C4-2B (cell line): ENCODE measurements around the gene MDFI.

Experiments used
- ZFX ChIP-seq: fragments of 450-650 bp; IDR thresholded peaks from 2 replicates; pipeline ENCODE4 v1.6.1; 2017
- TF ChIP-seq, protein P1 (sequence below): fragments of 450-650 bp; conservative IDR thresholded peaks from 2 replicates; pipeline ENCODE4 v1.5.1; 2017; ENCODE audit warnings: mild to moderate bottlenecking

DNA sequence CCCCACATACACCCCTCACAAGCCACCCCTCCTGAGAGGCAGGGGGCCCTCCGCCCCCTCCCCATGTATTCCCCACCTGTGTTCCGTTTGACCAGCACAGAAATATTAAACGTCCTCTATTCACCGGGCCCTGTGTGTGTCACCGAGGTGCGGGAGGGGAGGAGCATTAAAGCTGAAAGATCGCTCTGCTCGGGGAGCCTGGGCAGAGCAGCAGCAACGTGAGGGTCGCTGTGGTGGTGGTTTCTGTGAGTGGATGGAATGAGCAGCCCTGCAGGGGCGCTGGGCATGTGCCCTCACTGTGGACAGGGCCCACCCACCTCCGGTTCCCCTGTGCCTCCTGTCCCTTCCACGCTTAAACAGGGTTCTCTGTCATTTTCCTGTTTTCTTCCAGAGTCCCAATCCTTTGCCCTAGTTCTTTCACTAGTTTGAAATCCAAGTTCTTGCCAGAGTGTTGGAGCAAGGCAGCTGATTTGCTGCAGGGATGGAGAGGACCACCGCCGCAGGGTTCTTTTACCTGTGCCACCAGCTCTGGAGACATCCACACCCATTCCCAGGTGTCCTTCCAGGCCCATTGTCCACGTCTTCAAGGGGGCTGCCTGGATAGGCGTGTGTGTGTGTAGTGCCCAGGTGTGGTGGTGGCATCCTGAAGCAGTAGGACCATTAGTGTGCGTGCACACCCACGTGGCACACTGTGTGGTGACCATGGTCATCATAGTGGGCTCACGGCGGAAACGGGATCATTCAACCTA is 37.6 kb upstream of the MDFI start:
- TF ChIP-seq, protein P1, sequence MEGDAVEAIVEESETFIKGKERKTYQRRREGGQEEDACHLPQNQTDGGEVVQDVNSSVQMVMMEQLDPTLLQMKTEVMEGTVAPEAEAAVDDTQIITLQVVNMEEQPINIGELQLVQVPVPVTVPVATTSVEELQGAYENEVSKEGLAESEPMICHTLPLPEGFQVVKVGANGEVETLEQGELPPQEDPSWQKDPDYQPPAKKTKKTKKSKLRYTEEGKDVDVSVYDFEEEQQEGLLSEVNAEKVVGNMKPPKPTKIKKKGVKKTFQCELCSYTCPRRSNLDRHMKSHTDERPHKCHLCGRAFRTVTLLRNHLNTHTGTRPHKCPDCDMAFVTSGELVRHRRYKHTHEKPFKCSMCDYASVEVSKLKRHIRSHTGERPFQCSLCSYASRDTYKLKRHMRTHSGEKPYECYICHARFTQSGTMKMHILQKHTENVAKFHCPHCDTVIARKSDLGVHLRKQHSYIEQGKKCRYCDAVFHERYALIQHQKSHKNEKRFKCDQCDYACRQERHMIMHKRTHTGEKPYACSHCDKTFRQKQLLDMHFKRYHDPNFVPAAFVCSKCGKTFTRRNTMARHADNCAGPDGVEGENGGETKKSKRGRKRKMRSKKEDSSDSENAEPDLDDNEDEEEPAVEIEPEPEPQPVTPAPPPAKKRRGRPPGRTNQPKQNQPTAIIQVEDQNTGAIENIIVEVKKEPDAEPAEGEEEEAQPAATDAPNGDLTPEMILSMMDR, result no peak
- no peak for TF ChIP-seq ZFX
